ENCODE data around the gene PTGFRN.
"Not testable (repeated sequence)": the region's sequence is repeated elsewhere in the genome, so short reads cannot be mapped to it uniquely, and the experiment has no call there.

Gene PTGFRN

DNA sequence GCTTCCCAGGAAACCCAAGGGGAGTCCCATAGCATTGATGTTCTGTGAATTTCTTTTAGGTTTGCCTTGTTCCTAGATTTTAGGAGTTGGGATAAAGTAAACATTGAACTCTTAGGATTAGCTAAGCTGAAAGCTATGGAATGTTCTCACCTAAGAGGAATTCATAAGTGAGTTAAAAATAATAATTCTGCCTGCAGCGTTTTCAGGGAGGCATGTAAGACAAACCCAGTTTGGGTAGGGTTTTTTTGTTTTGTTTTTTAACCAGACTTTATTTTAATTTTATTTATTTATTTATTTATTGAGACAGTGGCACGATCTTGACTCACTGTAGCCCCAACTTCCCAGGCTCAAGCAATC lies 62.9 kb downstream of the PTGFRN start:
- DNase-seq = no peak

DNA sequence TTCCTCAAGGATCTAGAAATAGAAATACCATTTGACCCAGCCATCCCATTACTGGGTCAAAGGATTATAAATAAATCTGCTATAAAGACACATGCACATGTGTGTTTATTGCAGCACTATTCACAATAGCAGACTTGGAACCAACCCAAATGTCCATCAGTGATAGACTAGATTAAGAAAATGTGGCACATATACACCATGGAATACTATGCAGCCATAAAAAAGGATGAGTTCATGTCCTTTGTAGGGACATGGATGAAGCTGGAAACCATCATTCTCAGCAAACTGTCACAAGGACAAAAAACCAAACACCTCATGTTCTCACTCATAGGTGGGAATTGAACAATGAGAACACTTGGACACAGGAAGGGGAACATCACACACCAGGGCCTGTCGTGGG lies 70.6 kb downstream of the PTGFRN start:
- not testable (repeated sequence) for DNase-seq

DNA sequence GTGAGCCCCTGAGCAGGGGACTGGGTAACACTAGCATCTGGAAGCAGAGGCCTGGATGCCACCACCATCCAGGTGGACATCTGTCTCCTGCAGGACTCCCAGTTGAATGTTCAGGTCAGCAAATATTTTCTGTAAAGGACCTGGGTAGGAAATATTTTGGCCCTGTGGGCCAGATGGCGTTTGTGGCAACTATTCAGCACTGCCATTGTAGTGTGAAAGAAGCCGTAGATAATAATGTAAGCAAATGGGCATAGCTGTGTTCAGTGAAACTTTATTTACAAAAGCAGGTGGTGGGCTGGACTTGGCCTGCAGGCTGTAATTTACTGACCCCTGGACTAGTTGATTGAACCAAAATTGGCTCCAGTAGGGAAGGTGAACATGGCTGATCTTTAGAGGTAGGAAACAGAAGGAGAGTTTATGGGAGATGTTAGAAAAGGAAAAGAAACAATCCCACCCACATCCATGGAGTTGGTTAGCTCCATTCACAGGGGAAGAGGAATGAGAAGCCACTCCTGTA lies 71.9 kb downstream of the PTGFRN start:
- DNase-seq = no peak

DNA sequence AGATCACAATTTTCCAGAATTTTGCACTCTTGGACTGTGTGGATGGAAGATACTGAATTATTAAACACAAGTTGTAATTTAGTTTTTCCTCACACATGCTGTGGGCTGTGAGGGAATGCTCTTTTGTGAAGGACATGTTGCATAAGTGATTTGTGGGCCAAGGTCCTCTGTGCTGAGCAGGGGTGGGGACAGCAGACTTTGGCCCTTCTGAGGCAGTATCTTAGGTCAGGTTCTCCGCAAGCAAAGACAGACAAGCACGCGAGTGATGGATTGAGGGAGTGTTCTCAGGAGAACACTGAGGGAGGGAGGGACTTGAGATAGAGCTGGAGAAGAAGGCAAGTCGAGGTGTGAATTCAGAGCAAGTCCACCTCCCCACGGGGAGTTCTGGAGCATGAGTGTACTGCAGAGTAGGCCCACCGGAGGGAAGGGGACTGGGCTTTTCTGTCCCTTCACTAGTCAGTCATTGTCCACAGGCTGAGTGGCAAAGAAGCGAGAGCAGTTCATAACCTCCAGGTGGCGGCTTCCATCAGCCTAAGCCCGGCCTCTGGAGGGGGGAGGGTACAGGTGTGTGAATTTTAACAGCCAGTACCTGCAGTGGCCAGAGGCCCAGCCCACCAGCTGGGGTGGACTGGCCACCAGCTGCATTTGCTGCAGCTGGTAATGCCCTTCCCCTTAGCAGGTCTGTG lies 72.7 kb downstream of the PTGFRN start:
- DNase-seq = no peak

DNA sequence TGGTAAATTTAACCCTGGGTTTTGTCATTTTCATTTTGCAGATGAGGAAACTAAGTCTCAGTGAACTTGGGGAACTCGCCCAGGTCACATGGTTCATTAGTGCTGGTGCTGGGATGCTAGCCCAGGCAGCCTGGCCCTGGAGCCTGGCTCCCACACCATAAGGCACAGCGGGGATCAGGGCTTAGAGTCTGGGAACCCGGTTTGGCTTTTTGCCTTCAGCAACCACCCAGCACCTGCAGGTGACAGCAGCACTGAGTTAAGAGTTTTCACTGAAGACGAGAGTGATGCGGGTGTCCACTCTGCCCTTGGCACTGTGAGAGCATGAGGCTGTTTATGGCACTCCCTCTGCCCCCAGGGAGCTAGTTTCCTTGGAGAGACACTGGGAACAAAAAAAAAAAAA lies 73.4 kb downstream of the PTGFRN start:
- DNase-seq = no peak

DNA sequence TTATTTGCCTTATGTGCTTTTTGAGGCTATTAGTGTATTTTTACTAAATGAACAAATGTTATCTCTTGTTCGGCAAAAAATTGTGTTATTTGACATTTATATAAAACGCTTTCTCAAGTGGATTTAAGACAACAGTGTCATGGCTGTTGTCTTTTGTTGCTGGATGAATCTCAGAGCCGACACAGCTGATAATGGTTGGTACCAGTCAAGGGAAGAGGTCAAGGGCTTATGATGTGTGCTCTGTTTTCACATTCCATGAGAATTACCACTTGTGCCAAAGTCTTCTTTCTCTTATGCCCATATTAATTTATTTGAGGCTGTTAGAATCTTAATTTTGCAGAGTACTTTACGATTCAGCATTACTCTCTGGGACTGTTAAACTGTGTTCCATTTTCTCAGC lies 74.0 kb downstream of the PTGFRN start:
- no peak for DNase-seq

DNA sequence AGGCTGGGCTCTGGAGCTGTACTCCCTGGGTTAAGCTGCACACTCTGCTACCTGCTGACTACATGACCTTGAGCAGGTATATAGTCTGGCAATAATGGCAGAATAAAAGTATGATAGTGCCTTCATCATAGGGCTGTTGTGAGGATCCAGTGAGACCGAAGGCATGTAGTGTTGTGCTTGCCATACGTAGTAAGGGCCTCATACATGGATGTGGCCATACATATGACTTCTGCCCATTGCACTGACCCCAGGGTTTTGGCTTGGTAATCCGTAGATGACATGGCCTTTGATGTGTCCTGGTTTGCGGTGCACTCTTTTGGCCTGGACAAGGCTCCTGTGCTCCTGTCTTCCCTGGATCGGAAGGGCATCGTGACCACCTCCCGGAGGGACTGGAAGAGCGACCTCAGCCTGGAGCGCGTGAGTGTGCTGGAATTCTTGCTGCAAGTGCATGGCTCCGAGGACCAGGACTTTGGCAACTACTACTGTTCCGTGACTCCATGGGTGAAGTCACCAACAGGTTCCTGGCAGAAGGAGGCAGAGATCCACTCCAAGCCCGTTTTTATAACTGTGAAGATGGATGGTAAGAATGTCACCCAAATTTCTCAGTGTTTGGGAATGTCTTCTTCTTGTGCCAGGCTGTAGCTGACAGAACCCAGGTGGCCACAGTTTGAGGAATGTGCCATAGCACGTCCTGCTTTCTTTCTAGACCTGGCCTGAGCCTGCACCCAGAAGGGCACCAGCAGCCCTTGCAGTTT lies 74.9 kb downstream of the PTGFRN start:
- no peak for DNase-seq

DNA sequence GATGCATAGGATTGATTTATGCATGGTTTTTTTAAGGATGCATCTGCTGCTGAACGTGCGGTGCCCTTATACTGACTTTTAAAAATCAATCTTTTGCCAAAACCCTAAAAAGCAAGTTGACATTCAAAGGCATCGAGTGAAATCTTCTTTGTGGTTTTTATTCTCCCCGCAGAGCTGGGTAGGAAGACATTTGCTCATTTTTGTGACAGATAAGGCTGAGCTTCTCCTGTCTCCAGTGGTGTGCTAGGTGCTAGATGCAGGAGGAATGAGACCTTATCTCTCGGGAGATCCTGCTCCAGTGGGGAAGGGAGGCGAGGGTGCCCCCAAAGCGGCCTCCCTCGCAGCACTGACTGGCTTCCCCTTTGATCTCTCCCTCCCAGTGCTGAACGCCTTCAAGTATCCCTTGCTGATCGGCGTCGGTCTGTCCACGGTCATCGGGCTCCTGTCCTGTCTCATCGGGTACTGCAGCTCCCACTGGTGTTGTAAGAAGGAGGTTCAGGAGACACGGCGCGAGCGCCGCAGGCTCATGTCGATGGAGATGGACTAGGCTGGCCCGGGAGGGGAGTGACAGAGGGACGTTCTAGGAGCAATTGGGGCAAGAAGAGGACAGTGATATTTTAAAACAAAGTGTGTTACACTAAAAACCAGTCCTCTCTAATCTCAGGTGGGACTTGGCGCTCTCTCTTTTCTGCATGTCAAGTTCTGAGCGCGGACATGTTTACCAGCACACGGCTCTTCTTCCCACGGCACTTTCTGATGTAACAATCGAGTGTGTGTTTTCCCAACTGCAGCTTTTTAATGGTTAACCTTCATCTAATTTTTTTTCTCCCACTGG lies 76.9 kb downstream of the PTGFRN start:
- no peak for DNase-seq

DNA sequence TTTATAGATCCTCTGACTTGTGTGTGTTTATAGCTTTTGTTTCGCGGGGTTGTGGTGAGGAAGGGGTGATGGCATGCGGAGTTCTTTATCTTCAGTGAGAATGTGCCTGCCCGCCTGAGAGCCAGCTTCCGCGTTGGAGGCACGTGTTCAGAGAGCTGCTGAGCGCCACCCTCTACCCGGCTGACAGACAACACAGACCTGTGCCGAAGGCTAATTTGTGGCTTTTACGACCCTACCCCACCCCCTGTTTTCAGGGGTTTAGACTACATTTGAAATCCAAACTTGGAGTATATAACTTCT lies 77.5 kb downstream of the PTGFRN start:
- no peak for DNase-seq

DNA sequence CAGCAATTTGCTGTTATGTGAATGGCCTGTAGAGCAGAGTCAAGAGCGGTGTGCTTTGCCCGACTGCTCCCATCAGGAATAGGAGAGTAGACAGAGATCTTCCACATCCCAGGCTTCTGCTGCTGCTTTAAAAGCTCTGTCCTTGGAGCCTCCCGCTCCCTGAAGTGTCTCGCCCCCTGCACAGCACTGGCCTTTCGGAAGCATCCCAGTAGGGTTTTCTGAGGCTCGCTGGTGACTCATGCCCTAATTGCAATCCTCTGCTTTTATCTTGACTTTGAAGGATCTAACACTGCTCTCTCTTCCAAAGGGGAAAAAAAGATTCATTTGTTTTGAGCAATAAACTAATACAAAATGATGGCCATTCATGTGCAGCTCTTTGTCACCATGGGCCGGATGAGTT lies 78.5 kb downstream of the PTGFRN start:
- no peak for DNase-seq

DNA sequence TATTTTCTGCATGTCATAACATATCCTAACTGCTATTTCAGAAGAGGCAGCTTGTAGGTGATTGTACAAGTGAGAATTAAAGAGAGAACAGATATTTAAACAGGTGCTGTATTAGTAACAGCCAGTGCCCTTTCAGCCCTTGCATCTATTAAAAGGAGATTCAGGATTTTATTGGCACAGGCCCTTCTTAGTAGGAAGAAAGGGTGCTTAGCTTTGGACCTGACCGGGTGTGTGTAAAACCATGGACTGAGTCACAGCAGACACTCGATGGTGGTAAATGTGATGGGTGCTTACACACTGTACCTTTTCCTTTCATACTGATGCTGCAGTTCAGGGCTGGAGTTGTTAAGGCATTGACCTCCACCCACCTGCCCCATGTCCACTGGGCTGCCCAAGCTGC lies 79.2 kb downstream of the PTGFRN start:
- DNase-seq = peak; percentile 93

DNA sequence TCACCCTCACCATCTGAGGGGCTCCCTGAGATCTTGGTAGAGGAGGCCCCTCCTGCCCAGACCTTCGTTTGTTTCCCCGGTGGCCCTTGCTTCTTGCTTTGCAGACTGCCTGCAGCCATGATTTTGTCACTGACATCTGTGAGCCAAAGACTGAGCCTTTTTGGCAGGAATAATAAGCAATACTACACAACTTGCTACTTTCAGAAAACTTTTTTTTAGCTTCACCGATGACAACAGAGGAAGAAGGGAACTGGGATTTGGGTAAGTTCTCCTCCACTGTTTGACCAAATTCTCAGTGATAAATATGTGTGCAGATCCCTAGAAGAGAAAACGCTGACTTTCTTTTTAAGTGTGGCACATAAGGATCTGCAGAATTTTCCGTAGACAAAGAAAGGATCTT lies 80.1 kb downstream of the PTGFRN start:
- no peak for DNase-seq

DNA sequence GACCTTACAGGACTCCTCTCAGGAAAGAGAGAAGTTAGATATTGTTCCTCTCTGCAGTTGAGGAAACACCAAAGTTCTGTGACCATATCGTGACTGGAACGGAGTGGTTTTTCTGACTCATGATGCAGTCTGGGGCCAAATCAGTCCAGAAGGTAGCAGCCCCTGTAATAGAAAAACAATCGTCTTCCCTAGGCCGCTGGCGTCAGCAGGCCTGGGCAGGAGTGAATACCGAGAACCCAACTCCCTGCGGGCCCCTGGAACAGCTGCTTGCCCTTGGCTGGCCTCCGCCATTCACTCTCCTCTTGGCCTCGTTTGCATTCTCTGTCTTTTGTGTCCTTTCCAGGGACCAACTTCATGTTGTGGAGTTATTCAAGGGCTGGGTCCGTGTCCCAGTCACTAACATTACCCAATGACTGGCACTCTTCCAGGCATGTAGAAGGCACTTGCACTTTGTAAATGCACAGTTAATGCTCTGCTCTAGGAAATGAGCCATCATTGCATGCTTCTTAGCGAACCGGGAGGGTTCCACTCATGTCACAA lies 81.0 kb downstream of the PTGFRN start:
- no peak for DNase-seq

DNA sequence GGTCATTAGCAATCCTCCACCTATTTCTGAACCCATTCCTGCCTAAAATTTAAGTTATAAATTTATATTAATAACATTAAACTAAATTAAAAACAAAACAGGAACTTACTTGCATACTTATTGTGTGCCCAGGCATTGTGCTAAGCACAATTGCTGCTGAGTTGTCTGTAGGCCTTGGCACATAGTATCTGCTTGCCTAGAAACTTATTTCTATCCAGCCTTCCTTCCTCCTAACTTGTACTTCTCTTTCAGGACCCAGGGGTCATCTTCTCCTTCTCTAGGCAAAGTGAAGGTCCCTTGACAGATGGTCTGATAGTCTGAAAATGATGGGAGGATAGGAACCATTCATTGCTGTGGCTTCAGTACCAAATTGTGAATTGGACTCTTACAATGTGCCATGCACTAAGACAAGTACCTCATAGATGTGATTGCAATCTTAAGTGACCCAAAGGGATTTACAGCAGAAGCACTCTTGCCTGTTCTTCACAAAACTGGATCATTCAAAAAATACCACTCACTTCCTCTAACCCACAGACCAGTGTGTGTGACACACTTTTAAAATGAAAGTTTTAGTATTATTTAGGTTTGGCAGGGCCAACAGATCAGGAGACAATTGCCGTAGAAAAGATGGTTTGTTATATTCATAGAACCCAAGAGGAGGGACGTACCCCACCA lies 81.6 kb downstream of the PTGFRN start:
- DNase-seq = no peak

DNA sequence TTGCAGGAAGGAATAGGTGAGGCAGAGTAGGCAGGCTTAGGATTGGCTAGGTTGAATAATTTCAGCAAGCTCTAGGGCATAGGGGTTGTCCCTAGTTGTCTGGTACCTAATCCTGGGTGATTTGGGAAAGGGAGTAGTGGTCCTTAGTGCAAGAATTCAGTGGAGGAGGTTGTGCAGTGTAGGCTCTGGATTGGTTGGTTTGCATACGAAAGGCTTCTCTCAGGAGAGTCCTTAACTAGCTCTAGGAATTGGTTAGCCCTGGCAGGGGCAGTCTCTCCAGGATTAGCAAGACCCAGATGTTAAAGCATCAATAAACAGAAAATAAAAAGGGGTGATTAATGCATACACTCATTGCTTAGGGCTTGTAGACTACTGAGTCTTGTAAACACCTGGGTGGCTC lies 82.2 kb downstream of the PTGFRN start:
- DNase-seq = no peak

DNA sequence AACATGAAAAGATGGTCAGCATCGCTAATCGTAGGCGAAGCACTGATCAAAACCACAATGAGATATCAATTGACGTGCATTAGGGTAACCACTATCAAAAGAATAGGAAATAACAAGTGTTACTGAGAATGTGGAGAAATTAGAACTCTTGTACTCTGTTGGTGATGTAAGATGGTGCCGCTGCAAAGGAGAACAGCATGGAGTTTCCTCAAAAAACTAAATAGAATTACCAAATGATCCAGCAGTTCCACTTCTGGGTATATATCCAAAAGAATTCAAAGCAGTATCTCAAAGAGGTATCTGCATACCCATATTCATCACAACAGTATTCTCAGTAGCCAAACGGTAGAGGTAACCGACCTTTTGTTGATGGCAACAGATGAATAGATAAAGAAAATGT lies 83.6 kb downstream of the PTGFRN start:
- no peak for DNase-seq

DNA sequence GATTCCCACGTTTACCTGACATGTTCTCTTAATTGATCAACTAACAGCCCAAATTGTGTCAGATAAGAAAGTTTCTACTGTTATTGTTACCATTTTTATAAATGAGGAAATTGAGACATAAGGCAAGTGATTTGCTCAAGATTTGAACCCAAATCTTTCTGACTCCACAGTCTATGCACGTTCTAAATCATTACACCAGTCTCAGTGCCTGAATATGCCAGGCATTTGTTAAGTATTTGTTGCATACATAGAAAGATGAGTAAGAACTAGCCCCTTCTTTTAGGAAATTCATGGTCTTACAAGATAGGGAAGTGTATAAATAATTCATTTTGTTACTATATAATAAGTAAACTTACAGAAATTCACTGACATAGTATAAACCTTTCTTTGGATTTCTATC lies 84.7 kb downstream of the PTGFRN start:
- no peak for DNase-seq

DNA sequence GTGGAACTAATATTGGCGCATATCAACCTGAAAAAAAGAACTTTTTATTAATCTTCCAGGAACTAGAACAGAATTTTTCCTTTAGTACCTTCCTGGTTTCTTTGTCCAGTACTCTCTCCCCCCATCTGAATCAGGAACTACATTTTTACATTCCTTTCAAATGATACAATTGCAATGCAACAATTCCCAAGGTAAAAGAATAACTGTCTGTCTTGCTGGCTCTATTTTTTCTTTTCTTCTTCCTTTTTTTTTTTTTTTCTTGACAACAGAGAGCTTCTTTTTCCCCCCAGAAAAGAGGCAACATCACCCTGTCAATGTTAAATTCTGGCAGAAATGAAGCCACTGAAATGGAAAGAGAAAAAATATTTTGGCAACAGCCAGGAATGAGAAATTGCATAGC lies 87.3 kb downstream of the PTGFRN start:
- no peak for DNase-seq

DNA sequence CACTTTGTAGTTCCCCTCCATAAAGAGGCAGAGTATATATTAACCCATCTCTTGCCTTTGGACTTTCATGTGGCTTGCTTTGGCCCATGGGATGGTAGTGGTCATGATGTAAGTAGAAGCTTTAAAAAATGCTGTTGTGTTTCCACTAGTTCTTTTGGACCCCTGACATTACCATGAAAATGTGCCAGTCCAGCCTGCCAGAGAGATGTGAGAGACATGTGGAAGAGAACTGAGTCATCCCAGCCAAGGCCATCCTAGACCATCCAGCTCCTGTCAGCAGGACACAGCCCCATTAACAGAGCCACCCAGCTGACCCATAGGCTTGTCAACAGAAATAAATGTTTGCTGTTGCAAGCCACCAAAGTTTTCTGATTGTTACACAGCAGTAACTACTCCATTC lies 87.9 kb downstream of the PTGFRN start:
- no peak for DNase-seq

DNA sequence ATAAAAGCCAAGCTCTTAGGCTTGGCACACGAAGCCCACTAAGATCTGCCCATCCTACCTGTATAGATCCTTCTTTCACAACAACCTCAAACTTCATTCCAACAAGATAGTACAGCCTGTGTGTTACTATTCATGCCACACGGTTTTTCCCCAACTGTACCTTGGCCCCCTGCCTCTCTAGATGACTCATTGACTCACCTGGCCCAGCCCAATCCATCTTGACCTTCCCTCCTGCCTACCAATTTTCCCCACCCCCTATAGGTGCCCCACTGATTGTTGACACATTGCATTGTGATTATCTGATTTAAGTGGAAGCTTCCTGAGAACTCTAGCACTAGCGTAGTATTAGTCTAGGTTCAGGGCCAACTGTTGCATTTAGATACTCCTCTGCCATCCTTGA lies 89.9 kb downstream of the PTGFRN start:
- DNase-seq = no peak

DNA sequence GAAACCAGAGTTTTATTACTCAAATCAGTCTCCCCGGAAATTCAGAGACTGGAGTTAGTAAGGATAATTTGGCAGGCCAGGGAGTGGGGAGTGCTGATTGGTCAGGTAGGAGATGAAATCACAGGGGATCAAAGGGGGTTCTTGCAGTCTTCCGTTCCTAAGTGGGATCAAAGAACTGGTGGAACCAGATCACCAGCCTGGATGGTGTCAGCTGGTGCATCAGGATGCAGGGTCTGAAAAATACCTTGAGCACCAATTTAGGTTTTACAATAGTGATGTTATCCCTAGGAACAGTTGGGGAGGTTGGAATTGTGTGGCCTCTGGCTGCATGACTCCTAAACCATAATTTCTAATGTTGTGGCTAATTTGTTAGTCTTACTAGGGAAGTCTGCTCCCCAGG lies 90.4 kb downstream of the PTGFRN start:
- DNase-seq = no peak

DNA sequence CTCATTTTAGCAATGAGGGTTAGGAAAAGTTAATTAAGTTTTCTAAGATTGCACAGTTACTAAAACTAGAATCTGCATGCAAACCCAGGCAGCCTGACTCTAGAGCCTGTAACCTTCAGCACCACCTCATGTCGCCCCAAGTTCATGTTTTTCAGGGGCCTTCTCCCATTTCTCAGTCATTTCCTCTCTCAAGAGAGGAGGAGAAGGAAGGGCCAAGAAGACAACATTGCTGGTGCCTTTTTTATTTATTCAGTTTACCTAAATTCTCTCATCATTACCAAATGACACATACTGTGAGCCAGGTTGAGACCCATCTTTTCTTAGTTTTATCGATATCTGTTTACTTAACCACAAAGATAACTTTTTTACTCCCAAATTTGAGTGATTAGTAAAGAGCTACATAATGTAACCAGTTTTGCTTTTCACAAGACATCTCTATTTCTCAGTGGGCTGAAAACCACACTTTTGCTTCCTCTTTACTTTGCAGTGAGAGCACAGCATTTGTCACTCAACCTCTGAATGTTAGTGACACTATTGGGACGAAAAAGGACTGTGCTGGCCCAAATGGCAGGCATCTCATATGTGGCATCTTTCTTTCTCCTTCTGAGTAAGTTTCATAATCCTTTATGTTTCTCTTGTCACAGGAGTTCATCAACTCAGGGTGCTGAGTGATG lies 91.7 kb downstream of the PTGFRN start, which contains the start of gene CD101:
TSS of gene CD101 (plus strand) at position 507 of the 674 bp plus-strand sequence. CDS start at position 565, 58 bp downstream.
- no peak for DNase-seq
